Measurements from ENCODE around the gene CYP1A2. TPM values are rescaled to one million over a fixed set of nuclear protein-coding genes. Genes with fewer than 3 reads are reported as not detected.

Gene CYP1A2
- total RNA-seq, 1 experiment from 2014 or later = not detected

DNA sequence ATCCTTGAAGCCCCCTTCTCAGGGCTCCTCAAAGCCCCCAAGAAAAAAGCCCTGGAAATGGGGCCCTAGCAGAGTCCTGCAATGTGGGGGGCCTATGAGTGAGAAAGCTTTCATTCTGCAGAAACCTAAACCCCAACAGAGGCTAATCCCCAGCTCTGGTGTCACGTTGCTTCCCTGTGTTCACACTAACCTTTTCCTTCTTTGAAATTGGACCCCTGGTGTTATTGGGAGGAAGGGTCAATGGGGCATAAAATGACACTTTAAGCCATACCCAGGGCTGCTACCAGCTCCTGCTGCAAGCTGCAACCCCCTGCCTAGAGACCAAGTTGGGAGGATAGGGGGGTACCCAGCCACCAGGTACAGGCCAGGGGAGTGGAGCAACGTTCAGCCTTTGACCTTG, 2.1 kb downstream of the CYP1A2 start:
- Histone ChIP-seq H3K79me2 (ENCODE audit: low read length) (no peaks in the 10 kb centered on the region), H3K27me3 (ENCODE audit: low read length) (no peaks in the 10 kb centered on the region), H3K4me1 (ENCODE audit: insufficient read depth, low read length) (no peaks in the 10 kb centered on the region), H3K9me3 (ENCODE audit: low read length) (no peaks in the 10 kb centered on the region), H2AFZ (ENCODE audit: low read length) (no peak overlapping the region), H4K20me1 (ENCODE audit: low read length) (no peaks in the 10 kb centered on the region), H3K9me2 (replicated peaks; ENCODE audit: low read length) (no peaks in the 10 kb centered on the region), H3K4me3 (ENCODE audit: low read length) (no peak overlapping the region), H3K4me2 (ENCODE audit: low read length) (no peak overlapping the region), H3F3A (ENCODE audit: low read length, unreplicated experiment) (no peaks in the 10 kb centered on the region), H3K36me3 (ENCODE audit: low read depth, low read length) (no peaks in the 10 kb centered on the region), H3K27ac (ENCODE audit: low read length) (no peak overlapping the region), H3K9ac (ENCODE audit: low read length) (no peak overlapping the region)
- POLR2A ChIA-PET (ENCODE audit: unreplicated experiment) = no interaction called here
- TF ChIP-seq, protein P1, sequence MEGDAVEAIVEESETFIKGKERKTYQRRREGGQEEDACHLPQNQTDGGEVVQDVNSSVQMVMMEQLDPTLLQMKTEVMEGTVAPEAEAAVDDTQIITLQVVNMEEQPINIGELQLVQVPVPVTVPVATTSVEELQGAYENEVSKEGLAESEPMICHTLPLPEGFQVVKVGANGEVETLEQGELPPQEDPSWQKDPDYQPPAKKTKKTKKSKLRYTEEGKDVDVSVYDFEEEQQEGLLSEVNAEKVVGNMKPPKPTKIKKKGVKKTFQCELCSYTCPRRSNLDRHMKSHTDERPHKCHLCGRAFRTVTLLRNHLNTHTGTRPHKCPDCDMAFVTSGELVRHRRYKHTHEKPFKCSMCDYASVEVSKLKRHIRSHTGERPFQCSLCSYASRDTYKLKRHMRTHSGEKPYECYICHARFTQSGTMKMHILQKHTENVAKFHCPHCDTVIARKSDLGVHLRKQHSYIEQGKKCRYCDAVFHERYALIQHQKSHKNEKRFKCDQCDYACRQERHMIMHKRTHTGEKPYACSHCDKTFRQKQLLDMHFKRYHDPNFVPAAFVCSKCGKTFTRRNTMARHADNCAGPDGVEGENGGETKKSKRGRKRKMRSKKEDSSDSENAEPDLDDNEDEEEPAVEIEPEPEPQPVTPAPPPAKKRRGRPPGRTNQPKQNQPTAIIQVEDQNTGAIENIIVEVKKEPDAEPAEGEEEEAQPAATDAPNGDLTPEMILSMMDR (conservative IDR thresholded peaks at IDR 0.05; ENCODE audit: low read depth, low read length) = no peak
- TF ChIP-seq EZH2 (IDR thresholded peaks at IDR 0.05; ENCODE audit: low read length, unreplicated experiment) (no peak), EZH2phosphoT487 (IDR thresholded peaks at IDR 0.05; ENCODE audit: borderline replicate concordance, low read length) (no peak)
- DNase-seq = no peak
- ATAC-seq = no peak
- intact Hi-C loops (cut with micrococcal nuclease) = no loop called here
- CTCF ChIA-PET = no interaction called here
- BruUV-seq (replicated peaks) = no TSS peak

DNA sequence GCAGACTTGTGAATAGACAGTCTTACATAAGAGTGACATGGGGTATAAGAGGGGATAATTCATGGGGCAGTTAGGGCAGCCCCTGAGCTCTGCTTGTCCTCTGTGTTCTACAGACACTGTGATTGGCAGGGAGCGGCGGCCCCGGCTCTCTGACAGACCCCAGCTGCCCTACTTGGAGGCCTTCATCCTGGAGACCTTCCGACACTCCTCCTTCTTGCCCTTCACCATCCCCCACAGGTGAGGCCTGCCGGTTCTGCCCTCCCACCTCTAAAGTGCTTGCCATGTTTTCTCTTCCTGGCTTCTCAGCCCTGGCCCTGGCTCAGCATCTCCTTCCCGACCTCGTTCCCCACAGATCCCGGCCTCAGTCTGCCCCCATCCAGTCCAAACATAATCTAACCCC, 3.4 kb downstream of the CYP1A2 start:
- no peak for DNase-seq
- intact Hi-C loops (cut with micrococcal nuclease) = no loop called here

DNA sequence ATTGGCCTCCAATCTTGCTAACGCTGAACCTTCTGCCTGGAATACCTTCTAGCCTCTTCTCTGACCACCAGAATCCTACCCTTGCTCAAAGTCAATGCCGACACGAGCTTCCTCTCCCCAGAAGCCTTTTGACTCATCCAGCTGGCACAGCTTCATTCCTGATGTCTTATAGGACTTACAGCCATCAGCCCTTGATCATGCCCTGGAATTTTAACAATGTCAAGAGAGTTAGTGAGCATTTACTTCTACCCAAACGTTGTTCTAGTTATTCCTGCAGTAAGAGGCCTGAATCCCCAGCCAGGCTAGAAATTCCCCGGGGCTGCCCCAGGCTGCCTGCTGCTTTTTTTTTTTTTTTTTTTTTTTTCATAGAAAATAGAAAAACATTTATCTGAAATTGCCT, 3.9 kb downstream of the CYP1A2 start:
- Histone ChIP-seq H3F3A (ENCODE audit: low read length, unreplicated experiment) (no peaks in the 10 kb centered on the region), H3K36me3 (ENCODE audit: low read depth, low read length) (no peaks in the 10 kb centered on the region), H3K9me2 (replicated peaks; ENCODE audit: low read length) (no peaks in the 10 kb centered on the region), H3K4me3 (ENCODE audit: low read length) (no peak overlapping the region), H3K4me2 (ENCODE audit: low read length) (no peak overlapping the region), H3K27me3 (ENCODE audit: low read length) (no peaks in the 10 kb centered on the region), H3K9ac (ENCODE audit: low read length) (no peak overlapping the region), H4K20me1 (ENCODE audit: low read length) (no peaks in the 10 kb centered on the region), H3K4me1 (ENCODE audit: insufficient read depth, low read length) (no peaks in the 10 kb centered on the region), H3K9me3 (ENCODE audit: low read length) (no peaks in the 10 kb centered on the region), H2AFZ (ENCODE audit: low read length) (no peak overlapping the region), H3K27ac (ENCODE audit: low read length) (no peak overlapping the region), H3K79me2 (ENCODE audit: low read length) (no peaks in the 10 kb centered on the region)
- CTCF ChIA-PET = interaction anchor here (0.7 kb wide), 1 partner anchor 18 kb away, joined by 3 read pairs; no protein-coding TSS in a partner anchor
- DNase-seq (peak; percentile 65), ATAC-seq (peak; percentile 49; the same call in 1 of the 2 replicates)
- intact Hi-C loops (cut with micrococcal nuclease) = no loop called here
- no TSS peak for BruUV-seq (replicated peaks)
- POLR2A ChIA-PET (ENCODE audit: unreplicated experiment) = no interaction called here
- TF ChIP-seq EZH2 (IDR thresholded peaks at IDR 0.05; ENCODE audit: low read length, unreplicated experiment) = no peak
- TF ChIP-seq, protein P1 (conservative IDR thresholded peaks at IDR 0.05; ENCODE audit: low read depth, low read length) = no peak
- no peak for TF ChIP-seq EZH2phosphoT487 (IDR thresholded peaks at IDR 0.05; ENCODE audit: borderline replicate concordance, low read length)

More for the DNA sequence above, 3.4 kb downstream of the CYP1A2 start:
- no peak for ATAC-seq
- Histone ChIP-seq H3K79me2 (ENCODE audit: low read length) (no peaks in the 10 kb centered on the region), H3K27me3 (ENCODE audit: low read length) (no peaks in the 10 kb centered on the region), H3K27ac (ENCODE audit: low read length) (no peak overlapping the region), H3K4me2 (ENCODE audit: low read length) (no peak overlapping the region), H3K4me3 (ENCODE audit: low read length) (no peak overlapping the region), H3F3A (ENCODE audit: low read length, unreplicated experiment) (no peaks in the 10 kb centered on the region), H3K4me1 (ENCODE audit: insufficient read depth, low read length) (no peaks in the 10 kb centered on the region), H3K9ac (ENCODE audit: low read length) (no peak overlapping the region), H3K9me3 (ENCODE audit: low read length) (no peaks in the 10 kb centered on the region), H3K9me2 (replicated peaks; ENCODE audit: low read length) (no peaks in the 10 kb centered on the region), H3K36me3 (ENCODE audit: low read depth, low read length) (no peaks in the 10 kb centered on the region), H4K20me1 (ENCODE audit: low read length) (no peaks in the 10 kb centered on the region), H2AFZ (ENCODE audit: low read length) (no peak overlapping the region)
- TF ChIP-seq EZH2phosphoT487 (IDR thresholded peaks at IDR 0.05; ENCODE audit: borderline replicate concordance, low read length) = no peak
- no peak for TF ChIP-seq EZH2 (IDR thresholded peaks at IDR 0.05; ENCODE audit: low read length, unreplicated experiment)
- TF ChIP-seq, protein P1 (conservative IDR thresholded peaks at IDR 0.05; ENCODE audit: low read depth, low read length) = no peak
- ChIA-PET POLR2A (ENCODE audit: unreplicated experiment) (no interaction called here), CTCF (interaction anchor here (0.7 kb wide), 1 partner anchor 19 kb away, joined by 3 read pairs; no protein-coding TSS in a partner anchor)
- no TSS peak for BruUV-seq (replicated peaks)
